ENCODE measurements around the gene SH3RF3.

DNA sequence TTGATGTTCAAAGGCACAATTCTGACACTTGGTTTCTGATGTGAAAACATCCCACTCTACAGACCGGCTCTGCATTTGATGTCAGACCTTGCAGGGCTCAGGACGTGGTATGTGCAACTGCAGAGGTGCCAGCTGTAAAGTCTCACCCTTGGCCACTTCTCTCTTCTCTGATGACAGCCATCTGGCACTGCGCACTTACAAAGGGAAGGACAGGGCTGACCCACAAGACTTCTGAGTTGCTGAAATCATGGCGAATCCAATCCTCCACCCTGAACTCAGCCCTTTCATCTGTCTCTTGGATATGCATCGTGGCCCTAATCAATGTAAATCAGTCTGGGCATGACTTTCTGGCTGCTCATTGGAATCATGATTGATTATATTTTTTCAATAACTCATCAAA, 402.2 kb downstream of the SH3RF3 start:
- TF ChIP-seq EZH2phosphoT487 (IDR thresholded peaks at IDR 0.05; ENCODE audit: borderline replicate concordance, low read depth): no peak
- TF ChIP-seq, protein P1, sequence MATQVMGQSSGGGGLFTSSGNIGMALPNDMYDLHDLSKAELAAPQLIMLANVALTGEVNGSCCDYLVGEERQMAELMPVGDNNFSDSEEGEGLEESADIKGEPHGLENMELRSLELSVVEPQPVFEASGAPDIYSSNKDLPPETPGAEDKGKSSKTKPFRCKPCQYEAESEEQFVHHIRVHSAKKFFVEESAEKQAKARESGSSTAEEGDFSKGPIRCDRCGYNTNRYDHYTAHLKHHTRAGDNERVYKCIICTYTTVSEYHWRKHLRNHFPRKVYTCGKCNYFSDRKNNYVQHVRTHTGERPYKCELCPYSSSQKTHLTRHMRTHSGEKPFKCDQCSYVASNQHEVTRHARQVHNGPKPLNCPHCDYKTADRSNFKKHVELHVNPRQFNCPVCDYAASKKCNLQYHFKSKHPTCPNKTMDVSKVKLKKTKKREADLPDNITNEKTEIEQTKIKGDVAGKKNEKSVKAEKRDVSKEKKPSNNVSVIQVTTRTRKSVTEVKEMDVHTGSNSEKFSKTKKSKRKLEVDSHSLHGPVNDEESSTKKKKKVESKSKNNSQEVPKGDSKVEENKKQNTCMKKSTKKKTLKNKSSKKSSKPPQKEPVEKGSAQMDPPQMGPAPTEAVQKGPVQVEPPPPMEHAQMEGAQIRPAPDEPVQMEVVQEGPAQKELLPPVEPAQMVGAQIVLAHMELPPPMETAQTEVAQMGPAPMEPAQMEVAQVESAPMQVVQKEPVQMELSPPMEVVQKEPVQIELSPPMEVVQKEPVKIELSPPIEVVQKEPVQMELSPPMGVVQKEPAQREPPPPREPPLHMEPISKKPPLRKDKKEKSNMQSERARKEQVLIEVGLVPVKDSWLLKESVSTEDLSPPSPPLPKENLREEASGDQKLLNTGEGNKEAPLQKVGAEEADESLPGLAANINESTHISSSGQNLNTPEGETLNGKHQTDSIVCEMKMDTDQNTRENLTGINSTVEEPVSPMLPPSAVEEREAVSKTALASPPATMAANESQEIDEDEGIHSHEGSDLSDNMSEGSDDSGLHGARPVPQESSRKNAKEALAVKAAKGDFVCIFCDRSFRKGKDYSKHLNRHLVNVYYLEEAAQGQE (IDR thresholded peaks at IDR 0.05; ENCODE audit: low read depth, low read length): no peak
- TF ChIP-seq POLR2AphosphoS5 (IDR thresholded peaks at IDR 0.05; ENCODE audit: low read depth, low read length): no peak
- no peak for TF ChIP-seq RFX5 (IDR thresholded peaks at IDR 0.05; ENCODE audit: low read length)
- TF ChIP-seq RCOR1 (IDR thresholded peaks at IDR 0.05; ENCODE audit: low read length): no peak
- TF ChIP-seq, protein P2, sequence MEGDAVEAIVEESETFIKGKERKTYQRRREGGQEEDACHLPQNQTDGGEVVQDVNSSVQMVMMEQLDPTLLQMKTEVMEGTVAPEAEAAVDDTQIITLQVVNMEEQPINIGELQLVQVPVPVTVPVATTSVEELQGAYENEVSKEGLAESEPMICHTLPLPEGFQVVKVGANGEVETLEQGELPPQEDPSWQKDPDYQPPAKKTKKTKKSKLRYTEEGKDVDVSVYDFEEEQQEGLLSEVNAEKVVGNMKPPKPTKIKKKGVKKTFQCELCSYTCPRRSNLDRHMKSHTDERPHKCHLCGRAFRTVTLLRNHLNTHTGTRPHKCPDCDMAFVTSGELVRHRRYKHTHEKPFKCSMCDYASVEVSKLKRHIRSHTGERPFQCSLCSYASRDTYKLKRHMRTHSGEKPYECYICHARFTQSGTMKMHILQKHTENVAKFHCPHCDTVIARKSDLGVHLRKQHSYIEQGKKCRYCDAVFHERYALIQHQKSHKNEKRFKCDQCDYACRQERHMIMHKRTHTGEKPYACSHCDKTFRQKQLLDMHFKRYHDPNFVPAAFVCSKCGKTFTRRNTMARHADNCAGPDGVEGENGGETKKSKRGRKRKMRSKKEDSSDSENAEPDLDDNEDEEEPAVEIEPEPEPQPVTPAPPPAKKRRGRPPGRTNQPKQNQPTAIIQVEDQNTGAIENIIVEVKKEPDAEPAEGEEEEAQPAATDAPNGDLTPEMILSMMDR (IDR thresholded peaks at IDR 0.05): no peak
- TF ChIP-seq JUND (IDR thresholded peaks at IDR 0.05): no peak
- TF ChIP-seq, protein P3, sequence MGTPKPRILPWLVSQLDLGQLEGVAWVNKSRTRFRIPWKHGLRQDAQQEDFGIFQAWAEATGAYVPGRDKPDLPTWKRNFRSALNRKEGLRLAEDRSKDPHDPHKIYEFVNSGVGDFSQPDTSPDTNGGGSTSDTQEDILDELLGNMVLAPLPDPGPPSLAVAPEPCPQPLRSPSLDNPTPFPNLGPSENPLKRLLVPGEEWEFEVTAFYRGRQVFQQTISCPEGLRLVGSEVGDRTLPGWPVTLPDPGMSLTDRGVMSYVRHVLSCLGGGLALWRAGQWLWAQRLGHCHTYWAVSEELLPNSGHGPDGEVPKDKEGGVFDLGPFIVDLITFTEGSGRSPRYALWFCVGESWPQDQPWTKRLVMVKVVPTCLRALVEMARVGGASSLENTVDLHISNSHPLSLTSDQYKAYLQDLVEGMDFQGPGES (IDR thresholded peaks at IDR 0.05; ENCODE audit: low read depth, low read length): no peak
- no peak for TF ChIP-seq MXI1 (IDR thresholded peaks at IDR 0.05; ENCODE audit: low read depth, low read length)
- TF ChIP-seq NRF1 (IDR thresholded peaks at IDR 0.05; ENCODE audit: low read depth, low read length): no peak
- TF ChIP-seq SMC3 (IDR thresholded peaks at IDR 0.05; ENCODE audit: low read depth, low read length): no peak

All from SK-N-SH (cell line).